GM18867 (cell line): ENCODE data around the gene KRT15.
"Not testable (repeated sequence)": the region's sequence is repeated elsewhere in the genome, so short reads cannot be mapped to it uniquely, and the experiment has no call there.

ENCODE experiments used
- ATAC-seq: cut with Tn5 transposase; IDR thresholded peaks from one replicate; pipeline ENCODE4 v1.9.1; 2021; ENCODE audit warnings: mild to moderate bottlenecking, moderate library complexity; ENCODE audit not compliant: unreplicated experiment

Gene KRT15

GRCh38 chr17:41544935-41545334, 26.2 kb upstream of the KRT15 start:
- ATAC-seq, result no peak

- no peak for ATAC-seq
These were observed 25.8 kb upstream of the KRT15 start for GRCh38 chr17:41544491-41544892.

GRCh38 chr17:41542786-41543185, 24.1 kb upstream of the KRT15 start:
- not testable (repeated sequence) for ATAC-seq

GRCh38 chr17:41542357-41542756, 23.7 kb upstream of the KRT15 start:
- ATAC-seq, result no peak

GRCh38 chr17:41540921-41541625, 22.4 kb upstream of the KRT15 start:
- no peak for ATAC-seq

GRCh38 chr17:41539979-41540701, 21.4 kb upstream of the KRT15 start:
- ATAC-seq, result no peak

- no peak for ATAC-seq
These were observed 20.4 kb upstream of the KRT15 start for GRCh38 chr17:41539071-41539492.

- ATAC-seq, result no peak
These were observed 19.9 kb upstream of the KRT15 start for GRCh38 chr17:41538565-41538991.

GRCh38 chr17:41537990-41538389, 19.3 kb upstream of the KRT15 start:
- ATAC-seq, result no peak

- no peak for ATAC-seq
These were observed 18.9 kb upstream of the KRT15 start for GRCh38 chr17:41537614-41537954.

GRCh38 chr17:41536741-41537613, 18.3 kb upstream of the KRT15 start:
- no peak for ATAC-seq

- no peak for ATAC-seq
These were observed 17.2 kb upstream of the KRT15 start for GRCh38 chr17:41535764-41536481.

GRCh38 chr17:41534899-41535546, 16.3 kb upstream of the KRT15 start:
- ATAC-seq, result no peak

- no peak for ATAC-seq
These were observed 14.9 kb upstream of the KRT15 start for GRCh38 chr17:41533613-41534012.

GRCh38 chr17:41532947-41533570, 14.4 kb upstream of the KRT15 start:
- ATAC-seq, result no peak

- no peak for ATAC-seq
These were observed 13.3 kb upstream of the KRT15 start for GRCh38 chr17:41531993-41532392.

- ATAC-seq, result no peak
These were observed 11.7 kb upstream of the KRT15 start for GRCh38 chr17:41530062-41531048.

- no peak for ATAC-seq
These were observed 10.8 kb upstream of the KRT15 start for GRCh38 chr17:41529491-41529915.

- no peak for ATAC-seq
These were observed 10.3 kb upstream of the KRT15 start for GRCh38 chr17:41528959-41529353.
